ENCODE results near the gene TRPM6.

GRCh38 chr9:74821636-74822035 lies 66.1 kb downstream of the TRPM6 start:
- TF ChIP-seq, protein P1, sequence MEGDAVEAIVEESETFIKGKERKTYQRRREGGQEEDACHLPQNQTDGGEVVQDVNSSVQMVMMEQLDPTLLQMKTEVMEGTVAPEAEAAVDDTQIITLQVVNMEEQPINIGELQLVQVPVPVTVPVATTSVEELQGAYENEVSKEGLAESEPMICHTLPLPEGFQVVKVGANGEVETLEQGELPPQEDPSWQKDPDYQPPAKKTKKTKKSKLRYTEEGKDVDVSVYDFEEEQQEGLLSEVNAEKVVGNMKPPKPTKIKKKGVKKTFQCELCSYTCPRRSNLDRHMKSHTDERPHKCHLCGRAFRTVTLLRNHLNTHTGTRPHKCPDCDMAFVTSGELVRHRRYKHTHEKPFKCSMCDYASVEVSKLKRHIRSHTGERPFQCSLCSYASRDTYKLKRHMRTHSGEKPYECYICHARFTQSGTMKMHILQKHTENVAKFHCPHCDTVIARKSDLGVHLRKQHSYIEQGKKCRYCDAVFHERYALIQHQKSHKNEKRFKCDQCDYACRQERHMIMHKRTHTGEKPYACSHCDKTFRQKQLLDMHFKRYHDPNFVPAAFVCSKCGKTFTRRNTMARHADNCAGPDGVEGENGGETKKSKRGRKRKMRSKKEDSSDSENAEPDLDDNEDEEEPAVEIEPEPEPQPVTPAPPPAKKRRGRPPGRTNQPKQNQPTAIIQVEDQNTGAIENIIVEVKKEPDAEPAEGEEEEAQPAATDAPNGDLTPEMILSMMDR (IDR thresholded peaks at IDR 0.05 in 4 of 5, conservative IDR thresholded peaks at IDR 0.05 in 1 of 5): no peak
- TF ChIP-seq POLR2A (IDR thresholded peaks at IDR 0.05): no peak

All from gastrocnemius medialis (tissue), 4 donors.